Right lobe of liver (tissue), 4 donors: ENCODE results near the gene GSTO2.

Source experiments
- POLR2A ChIP-seq: fragments of 450-650 bp; IDR thresholded peaks from one replicate; pipeline ENCODE4 v1.6.1; 2017; ENCODE audit warnings: antibody characterized with exemption, mild to moderate bottlenecking
- TF ChIP-seq, protein P1 (sequence below), 4 donors: fragments of 200-600 bp in 3 of 4; fragments of 450-650 bp in 1 of 4; IDR thresholded peaks; one replicate each; pipeline versions ENCODE4 v1.5.1 to v1.8.0; 2016 to 2022; ENCODE audit warnings: antibody characterized with exemption in 4 of 4, mild to moderate bottlenecking in 2 of 4
- donor health status: DM: no; HTN: no; CAD: no.
- donor health status: DM: no; HTN: no; CAD: no.
- donor health status: DM: no; HTN: yes; CAD: no.

DNA sequence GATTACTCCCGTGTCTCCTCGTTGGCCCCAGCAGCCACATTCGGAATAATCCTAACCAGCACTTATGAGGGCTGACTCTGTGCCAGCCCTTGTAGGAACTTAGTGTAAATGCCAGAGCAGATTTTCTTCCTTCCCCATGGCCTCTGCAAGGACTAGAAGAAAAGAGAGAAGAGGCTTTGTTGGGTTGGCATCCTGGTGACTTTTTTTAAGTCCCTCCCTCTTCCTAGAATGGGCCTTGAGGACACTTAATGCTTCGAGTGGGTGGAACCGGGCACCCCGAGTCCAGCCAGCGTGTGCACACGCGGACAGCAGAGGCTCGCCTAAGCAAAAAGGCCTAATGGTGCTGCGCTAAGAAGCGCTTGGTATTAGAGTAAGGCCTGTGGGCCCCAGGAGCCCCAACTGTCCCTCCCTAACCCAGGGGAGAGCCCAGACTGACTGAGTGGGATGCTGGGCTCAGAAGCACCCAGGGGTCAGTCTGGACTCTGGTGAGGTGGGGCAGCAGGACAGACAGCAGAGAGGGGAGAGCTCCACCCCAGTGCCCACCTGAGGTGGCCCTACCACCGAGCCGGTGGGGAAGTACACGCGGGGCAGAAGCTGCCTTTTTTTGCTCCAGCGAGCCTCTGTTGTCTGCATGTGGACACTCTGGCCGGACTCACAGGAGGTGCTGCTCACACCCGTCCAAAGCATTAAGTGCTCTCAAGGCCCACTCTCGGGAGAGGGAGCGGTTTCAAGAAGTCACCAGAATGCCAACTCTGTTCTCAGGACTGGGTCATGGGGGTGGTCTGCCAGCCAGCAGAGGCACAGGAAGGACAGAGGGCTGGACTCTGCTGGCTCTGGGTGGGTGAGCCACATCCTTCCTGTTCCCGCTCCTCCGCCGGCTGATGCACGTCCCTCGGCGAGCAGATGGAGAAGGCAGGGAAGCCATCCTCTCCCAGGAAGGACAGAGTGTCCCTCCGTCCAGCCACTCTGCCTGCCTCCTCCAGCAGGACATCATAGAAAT is 56.8 kb downstream of the GSTO2 start:
- no peak for TF ChIP-seq POLR2A
- TF ChIP-seq, protein P1, sequence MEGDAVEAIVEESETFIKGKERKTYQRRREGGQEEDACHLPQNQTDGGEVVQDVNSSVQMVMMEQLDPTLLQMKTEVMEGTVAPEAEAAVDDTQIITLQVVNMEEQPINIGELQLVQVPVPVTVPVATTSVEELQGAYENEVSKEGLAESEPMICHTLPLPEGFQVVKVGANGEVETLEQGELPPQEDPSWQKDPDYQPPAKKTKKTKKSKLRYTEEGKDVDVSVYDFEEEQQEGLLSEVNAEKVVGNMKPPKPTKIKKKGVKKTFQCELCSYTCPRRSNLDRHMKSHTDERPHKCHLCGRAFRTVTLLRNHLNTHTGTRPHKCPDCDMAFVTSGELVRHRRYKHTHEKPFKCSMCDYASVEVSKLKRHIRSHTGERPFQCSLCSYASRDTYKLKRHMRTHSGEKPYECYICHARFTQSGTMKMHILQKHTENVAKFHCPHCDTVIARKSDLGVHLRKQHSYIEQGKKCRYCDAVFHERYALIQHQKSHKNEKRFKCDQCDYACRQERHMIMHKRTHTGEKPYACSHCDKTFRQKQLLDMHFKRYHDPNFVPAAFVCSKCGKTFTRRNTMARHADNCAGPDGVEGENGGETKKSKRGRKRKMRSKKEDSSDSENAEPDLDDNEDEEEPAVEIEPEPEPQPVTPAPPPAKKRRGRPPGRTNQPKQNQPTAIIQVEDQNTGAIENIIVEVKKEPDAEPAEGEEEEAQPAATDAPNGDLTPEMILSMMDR (IDR thresholded peaks at IDR 0.05), result no peak
